Activated T-helper 1 cell treated with Interleukin-2 at 50 U/mL for 16 hours (primary cell): ENCODE data around the gene PPP1R9B.

ENCODE experiments used
- DNase-seq: peaks from one replicate; pipeline ENCODE4 v3.0.0-alpha.2; 2020; ENCODE audit warnings: low read depth

Gene PPP1R9B

DNA sequence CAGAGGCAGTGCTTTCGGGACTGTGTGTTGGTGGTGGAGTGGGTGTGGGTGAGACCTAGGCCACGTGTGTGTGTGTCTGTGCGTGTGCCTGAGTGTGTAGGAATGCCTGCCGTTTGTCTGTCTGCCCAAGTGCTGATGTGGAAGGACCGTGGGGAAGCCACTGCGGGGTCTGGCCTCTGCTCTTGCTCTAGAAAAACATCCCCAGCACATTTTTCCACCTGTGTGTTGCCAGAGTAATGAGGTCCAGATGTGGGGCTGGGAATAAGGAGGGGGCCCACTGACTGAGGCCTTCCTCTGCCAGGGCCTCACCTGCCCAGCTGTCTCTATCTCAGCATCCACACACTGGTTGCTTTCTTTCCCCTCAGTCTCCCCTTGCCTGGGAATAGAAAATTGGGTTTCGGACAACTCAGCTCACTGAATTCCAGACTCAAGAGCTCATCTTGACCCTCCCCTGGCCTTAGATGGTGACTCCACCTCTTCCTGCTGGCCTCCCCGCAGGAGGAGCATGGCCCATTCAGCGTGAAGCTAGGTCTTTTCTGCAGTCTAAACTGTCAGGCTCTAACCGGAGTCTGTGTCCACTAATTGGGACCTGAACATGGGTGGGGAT is 23.0 kb upstream of the PPP1R9B start:
- DNase-seq: no peak

DNA sequence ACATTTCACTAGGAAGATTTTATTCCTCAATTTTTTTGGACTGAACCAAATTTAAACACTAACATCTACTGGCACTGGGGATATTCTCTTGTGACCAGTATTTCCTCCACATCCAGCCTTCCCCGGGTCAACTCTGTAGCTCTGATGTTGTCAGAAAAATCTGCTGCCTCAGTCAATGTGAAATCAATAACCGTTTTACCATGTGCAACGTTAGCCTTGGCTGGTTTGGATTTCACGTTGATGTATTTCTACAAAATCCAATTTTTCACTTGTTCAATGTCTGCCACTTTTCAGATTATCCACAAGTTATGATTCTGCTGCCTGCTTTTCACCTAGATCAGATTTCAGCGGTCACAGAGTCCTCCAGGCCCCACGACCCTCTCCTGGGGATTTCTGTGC is 22.5 kb upstream of the PPP1R9B start:
- DNase-seq: no peak

DNA sequence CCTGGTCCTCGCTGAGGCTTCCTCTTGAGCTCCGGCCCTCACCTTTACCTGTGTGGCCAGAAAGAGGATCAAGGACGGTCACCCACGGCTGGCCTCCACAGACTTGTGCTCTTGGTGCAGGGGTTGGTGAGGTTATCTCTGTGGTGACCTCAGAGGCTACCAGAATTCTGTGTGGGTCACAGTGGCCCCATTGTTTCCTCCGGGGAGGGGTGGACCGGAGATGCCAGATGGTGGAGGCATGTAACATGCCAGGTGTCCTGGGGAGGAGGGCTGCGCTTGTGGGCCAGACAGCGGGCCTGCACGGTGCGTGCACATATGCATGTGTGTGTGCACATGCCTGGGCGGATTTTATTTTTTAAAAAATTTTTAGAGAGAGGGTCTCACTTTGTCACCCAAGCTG is 21.7 kb upstream of the PPP1R9B start:
- no peak for DNase-seq

DNA sequence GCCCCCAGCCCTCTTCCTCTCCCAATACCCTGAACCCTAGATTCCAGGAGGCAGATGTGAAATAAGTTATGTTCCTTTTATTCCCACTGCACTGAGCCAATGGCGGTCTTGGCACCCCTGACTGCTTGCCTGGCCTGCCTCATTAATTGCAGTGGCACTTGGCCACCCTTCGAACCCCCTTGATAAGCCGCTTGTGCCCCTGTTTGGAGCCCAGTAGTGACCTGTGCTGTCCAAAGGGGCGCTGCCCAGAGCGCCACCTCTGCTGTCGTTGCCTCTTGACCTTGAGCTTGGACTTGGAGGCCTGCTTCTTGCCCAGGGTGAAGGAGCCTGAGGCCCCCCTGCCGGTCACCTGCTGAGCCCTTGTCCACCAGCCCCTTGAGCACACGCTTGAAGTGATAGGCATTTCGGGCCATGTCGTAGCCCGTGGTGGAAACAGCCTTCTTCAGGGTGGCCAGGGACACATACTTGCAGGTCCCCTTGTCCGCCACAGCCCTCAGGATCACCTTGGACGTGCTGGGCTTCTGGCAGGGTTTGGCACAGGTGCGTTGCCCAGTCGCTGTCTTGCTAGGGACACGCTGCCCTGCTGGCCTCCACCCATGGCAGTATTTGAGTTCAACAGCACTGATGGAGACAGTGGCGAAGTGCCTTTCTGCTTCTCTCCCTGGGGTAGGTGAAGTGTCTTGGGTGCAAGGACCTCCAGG is 21.0 kb upstream of the PPP1R9B start:
- no peak for DNase-seq

DNA sequence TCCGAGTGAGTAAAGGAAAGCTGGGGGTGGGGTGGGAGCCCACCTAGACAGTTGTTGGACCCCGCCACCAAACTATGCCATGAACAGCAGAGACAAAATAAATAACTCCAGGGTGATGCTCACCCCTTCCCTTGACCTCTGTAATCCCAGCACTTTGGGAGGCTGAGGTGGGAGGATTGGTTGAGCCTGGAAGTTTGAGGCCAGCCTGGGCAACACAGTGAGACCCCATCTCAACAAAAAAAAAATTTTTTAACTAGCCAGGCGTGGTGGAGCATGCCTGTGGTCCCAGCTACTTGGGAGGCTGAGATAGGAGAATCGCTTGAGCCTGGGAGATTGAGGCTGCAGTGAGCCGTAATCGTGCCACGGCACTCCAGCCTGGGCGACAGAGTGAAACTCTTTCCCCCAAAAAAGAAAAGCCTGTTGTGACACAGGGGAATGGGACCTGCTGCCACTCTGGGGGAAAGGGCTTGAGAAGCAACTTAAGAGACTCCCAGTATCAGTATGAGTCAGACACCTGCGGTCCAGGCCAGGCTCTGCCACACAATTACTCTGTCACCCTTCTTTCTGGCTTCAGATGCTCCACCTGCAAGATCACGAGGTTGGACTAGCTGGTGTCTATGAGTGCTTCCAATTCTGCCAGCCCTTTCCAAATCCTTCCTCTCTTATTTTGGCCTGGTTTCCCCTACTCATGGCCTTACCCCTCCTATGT is 20.3 kb upstream of the PPP1R9B start:
- DNase-seq: no peak

DNA sequence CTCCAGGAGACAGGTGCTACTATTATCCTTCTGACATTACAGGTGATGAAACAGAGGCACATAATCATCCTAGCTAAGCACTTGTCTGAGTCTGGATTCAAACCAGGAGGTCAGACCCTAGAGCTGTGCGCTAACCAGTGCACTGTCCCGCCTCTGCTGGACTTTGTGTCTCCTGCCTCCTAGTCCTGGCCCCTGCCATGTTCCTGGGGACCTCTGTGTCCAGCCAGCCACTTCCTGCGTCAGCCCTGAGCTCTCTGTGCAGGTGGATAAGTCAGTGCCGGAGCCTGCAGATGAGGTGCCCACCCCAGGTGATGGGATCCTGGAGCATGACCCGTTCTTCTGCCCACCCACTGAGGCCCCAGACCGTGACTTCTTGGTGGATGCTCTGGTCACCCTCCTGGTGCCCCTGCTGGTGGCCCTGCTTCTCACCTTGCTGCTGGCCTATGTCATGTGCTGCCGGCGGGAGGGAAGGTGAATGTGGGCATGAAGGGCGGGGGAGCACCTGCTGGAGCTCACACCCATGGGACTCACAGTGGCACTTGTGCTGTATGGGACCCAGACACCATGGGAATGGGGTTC is 19.5 kb upstream of the PPP1R9B start:
- no peak for DNase-seq

DNA sequence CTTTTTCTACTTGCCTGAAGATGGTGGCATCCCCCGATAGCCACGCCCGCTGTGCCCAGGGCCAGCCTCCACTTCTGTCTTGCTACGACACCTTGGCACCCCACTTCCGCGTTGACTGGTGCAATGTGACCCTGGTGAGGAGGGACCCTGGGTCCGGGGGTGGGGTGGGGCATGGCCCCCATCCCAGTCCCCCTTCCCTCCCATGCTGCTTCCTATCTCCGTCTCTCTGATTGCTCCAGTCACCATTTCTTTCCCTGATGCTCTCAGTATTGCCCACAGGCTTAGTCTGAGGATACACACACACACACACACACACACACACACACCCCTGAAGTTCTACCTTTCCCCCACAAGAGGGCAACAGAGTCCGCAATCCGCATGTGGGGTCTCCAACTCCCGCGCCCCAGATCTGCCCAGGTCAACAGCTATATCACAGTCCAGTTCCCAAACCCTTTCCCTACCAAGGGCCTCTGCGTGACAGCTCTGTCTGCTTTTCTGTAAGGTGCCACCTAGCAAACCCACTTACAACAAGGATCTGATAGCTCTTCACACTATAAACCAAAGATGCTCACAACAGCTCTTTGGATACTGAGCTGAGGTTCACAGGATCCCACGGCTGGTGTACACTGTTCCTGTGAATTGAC is 18.8 kb upstream of the PPP1R9B start:
- DNase-seq: peak; percentile 25

DNA sequence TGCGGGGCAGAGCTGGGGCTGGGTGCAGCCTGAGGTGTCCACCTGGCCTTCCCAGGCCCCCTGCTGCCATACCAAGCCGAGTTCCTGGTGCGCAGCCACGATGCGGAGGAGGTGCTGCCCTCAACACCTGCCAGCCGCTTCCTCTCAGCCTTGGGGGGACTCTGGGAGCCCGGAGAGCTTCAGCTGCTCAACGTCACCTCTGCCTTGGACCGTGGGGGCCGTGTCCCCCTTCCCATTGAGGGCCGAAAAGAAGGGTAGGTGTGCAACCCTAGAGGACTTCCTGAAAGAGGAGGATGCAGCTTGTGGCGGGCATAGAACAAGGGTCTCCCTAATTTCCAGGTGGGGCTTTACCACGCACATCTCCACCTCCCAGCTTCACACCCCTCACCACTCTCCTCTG is 17.8 kb upstream of the PPP1R9B start:
- no peak for DNase-seq

DNA sequence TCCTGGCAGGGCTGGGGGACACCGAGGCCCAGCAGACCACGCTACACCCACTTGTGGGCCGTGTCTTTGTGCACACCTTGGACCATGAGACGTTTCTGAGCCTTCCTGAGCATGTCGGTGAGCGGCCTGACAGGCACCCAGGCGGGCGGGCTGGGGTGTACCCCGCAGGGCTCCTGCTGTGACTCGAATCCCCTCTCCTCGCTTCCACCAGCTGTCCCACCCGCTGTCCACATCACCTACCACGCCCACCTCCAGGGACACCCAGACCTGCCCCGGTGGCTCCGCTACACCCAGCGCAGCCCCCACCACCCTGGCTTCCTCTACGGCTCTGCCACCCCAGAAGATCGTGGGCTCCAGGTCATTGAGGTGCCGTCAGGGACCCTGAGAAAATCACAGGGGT is 16.9 kb upstream of the PPP1R9B start:
- no peak for DNase-seq

DNA sequence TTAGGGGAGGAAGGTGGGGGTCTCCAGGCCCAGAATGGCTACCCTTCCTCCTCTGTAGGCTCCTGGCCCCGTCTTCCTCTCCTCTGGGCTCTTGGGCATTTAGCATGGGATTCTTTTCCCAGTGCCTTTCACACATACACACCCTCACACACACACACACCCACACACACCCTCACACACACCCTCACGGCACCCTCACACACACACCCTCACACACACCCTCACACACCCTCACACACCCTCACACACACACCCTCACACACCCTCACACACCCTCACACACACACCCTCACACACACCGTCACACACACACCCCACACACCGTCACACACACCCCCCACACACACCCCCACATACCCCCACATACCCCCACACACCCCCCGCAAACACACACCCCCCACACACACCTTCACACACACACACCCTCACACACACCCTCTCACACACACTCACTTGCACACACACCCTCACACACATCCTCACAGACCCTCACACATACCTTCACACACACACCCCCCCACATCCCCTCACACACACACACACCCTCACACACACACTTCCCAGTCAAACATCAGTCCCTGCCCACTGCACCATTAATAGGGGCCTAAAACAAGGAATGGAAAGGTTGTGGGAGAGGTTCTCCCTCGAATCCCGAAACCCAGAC is 16.2 kb upstream of the PPP1R9B start:
- no peak for DNase-seq

DNA sequence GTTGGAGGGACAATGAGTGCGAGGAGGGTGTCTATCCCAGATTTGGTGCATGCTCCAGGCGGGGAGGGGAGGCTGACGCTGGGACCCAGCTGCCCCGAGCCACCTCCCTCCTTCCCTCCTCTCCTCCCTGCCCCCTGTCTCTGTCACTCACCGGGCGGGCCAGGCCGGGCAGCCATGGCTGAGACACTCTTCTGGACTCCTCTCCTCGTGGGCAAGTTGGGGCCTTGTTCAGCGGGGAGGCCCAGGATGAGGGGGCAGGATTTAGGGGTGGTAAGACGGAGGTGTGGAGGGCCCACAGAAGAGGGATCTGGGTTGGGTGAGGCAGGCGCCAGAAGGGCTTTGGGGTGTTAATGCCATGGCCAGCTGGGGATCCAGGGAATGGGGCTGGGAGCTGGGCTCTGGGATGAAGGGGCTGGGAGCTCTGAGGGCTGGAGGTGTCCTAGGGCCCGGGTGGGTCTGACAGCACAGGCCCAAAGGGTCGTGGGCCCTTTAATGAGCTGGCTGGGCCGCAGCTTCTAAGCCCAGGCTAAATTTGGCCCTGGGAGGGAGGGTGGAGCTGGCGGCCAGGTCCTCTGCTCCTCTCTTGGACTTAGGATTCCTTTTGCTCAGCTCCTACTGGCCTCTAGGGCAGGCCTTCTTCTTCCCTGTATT is 15.5 kb upstream of the PPP1R9B start, which contains the start of gene SGCA:
TSS of gene SGCA (plus strand) at position 139 of the 651 bp plus-strand sequence. CDS start at position 175, 36 bp downstream.
- no peak for DNase-seq

DNA sequence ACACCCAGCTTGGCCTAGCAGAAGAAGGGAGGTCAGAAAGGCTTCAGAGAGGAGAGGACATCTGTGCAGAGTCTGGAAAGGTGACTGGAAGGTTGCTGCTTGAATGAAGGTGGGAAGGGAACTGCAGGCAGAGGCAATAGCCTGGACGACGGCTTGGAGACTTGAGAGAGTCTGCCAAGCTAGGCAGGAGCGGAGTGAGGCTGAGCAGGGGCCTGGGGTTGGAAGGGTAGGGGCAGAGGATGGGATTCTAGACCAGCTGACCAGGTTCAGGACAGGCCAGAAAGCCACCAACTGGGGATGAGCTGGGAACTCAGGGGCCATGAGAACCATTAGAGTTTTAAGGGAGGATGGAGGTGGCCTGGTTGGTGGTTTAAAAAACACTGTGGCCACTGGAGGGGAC is 15.0 kb upstream of the PPP1R9B start:
- DNase-seq: no peak

DNA sequence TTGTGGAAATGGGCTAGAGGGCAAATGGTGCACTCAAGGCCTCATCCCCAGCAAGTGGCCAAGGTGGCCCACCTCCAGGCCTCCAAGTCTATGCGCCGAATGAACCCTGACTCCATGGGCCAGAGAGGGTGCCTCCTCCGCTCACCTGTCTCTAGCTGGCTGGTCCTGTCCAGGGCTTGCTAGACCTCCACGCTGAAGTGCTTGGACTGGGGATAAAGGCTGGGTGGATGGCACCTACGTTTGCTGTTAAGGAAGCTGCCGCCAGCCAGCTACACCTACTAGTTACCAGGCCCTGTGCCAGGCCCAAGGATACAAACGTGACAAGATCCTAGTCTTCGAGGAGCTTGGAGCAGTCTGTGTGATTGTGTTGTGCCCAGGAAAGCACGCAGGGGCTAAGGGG is 14.6 kb upstream of the PPP1R9B start:
- DNase-seq: no peak

DNA sequence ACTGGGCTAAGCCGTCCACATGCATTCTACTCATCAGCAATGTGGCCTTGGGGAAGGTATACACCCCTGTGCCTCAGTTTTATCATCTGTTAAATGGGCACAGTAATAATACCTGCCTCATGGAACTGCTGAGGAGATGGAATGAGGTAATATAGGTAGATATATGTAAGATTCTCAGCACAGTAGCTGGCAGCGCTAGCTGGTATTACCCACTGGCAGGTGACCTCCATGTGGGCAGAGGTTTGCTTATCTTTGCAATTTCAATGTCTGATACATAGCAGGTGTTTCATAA is 14.2 kb upstream of the PPP1R9B start:
- no peak for DNase-seq

DNA sequence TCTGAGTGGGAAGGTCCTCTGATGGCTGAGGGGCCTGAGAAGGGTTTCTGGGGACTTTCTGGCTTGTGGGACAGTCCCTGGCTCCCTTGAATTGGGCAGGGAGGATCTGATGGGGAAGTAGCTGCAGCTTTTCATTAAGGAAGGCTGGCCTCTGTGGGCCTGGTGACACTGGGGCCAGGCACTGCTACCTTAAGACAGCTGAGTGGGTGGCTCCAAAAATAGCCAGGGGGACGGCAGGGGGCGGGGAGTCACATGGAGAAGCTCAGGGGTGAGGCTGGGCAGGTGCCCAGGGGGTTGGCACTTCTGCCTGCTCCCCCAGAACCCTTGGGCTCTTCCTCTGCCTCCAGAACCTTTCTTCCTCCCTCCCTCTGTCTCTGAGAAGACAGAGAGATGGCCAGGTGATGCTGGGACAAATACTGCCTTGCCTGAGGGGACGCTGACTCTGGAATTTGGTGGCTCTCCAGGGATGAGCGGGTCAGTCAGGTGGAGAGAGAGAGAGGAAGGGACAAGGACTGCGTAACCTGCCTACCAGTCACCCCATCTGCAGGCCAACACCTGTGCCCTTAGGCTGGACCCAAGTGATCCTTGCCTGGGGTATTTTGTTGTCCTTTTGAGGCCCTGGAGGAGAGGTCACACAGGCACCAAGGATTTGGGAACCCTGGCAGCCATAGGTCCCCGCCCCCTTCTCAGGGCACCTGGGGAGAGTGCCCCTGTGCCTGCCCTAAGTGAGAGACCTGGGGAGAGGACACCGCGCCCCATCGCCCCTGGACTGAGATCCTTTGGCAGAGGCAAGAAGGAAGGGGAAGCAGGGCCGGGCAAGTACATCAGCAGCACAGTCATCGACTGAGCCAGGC is 13.6 kb upstream of the PPP1R9B start:
- no peak for DNase-seq

DNA sequence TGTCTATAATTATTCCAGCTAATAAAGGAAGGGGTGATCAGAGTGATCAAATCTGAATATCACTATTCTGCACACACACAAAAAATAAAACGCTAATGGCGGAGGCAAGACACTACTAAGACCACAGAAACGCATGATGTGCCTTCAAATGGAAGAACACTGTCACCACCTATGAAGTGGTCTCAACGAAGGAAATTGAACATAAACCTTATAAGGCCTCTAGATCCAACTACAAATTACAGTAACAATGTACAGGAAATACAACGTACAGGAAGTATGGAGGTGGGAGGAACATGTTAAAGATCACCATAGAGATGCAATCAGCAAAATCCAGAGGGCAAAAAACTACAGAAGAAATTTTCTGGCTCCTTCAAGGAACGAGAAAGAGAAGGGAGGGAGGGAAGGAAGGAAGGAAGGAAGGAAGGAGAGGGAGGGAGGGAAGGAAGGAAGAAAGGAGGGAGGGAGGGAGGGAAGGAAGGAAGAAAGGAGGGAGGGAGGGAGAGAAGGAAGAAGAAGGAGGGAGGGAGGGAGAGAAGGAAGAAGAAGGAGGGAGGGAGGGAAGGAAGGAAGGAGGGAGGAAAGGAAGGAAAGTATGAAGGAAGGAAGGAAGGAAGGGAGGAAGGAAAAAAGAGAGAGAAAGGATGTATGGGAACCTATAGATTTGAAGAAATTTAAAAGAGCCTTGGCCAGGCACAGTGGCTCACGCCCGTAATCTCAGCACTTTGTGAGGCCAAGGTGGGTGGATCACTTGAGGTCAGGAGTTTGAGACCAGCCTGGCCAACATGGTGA is 12.2 kb upstream of the PPP1R9B start:
- no peak for DNase-seq

DNA sequence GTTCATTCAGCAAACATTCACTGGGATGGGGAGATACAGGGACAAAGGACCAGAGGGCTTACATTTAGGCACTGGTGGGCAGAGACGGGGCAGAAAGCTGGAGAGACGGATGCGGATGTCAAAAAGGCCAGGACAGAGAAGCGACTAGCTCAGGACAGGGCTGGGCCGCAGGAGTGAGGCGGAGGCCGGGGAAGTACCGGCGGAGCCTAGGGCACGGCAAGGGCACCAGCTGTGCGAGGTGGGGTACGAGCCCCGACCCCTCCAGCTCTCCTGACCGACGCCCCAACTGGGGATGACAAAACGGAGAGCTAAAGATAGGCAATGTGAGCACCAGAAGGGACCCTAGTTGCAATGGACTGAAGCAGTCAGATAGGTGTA is 11.4 kb upstream of the PPP1R9B start:
- DNase-seq: no peak

DNA sequence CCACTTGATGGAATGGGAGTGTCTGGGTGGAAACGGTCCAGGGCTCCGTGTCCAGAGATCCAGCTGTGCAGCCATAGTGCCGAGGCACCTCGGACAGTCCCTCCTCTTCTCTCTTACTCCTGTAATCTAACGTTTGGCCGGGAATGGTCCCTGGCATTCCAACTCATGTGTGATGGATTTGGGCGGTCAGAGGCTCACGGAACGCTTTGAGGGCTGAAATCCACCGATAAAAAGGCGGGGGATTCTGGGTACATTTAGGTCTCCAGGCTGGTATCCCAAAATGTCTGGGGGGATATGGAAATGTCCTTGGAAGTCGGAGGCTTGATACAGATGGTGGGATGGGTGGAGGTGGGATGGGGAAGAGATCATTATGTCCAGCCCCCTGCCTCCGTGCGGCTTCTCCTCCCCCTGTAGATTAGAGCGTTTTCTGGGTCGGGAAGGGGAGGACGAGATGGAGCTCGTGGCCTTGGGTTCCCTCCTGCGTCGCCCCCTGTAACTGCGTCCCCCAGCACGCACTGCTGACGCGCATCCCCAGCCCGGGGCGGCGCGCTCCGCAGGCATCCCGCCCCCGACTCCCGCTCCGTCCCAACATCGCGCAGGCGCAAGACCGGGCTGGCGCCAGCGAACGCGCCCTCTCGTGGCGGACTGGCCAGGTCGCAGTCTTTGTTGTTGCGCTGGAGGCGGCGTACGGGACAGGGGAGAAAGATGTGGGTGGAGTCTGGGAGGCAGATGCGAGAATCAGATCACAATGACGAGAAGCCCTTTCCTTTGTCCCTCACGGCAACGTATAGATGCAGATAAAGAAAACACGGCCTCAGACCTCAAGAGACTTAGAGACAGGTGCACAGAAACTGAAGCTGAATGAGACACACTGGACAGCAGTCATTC is 10.8 kb upstream of the PPP1R9B start:
- peak; percentile 92 for DNase-seq

DNA sequence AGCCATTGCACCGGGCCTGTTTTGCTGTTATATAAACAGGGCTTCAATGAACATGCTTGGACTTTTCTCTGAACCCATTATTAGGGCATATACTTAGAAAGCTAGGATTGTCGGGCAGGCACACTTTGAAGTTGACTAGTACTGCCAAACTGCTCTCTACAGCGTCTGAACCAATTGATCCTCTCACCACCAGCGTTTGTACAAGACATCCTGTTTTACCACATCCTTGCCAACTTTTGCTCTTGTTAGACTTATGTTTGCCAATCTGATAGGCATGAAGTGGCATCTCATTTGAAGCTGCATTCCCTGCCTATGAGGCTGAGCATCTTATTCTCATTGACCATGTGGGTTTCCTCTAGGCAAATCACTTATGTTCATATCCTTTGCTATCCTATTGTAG is 7.4 kb upstream of the PPP1R9B start:
- DNase-seq: no peak
